Kidney (tissue), 22 donors: Measurements from ENCODE around the gene GSTT2B. TPM values are rescaled to one million over a fixed set of nuclear protein-coding genes. Genes with fewer than 3 reads are reported as not detected.
"Not testable (repeated sequence)": the region's sequence is repeated elsewhere in the genome, so short reads cannot be mapped to it uniquely, and the experiment has no call there.

ENCODE experiments used
- DNase-seq, 5 donors: peaks; one replicate each; pipeline ENCODE4 v3.0.0-alpha.2; 2013 to 2020
- FAIRE-seq: peaks from 2 replicates; lab custom pipeline; 2012; peaks lifted over from hg19 to GRCh38; lab: Jason Lieb, UNC
- H3K27ac ChIP-seq, 2 donors: one replicate each; pipeline ENCODE4 v1.7.0; 2013; ENCODE audit warnings: low read depth in 2 of 2, low read length in 2 of 2, inconsistent platforms in 1 of 2
- H3K27me3 ChIP-seq: one replicate; pipeline ENCODE4 v1.7.1; 2013; ENCODE audit warnings: low read length, inconsistent platforms; ENCODE audit not compliant: control insufficient read depth, insufficient read depth
- H3K36me3 ChIP-seq, 3 donors: one replicate each; pipeline versions ENCODE4 v1.7.0 to v1.7.1; 2013; ENCODE audit warnings: low read length in 3 of 3, control low read depth in 1 of 3, inconsistent platforms in 1 of 3; ENCODE audit not compliant: insufficient read depth in 3 of 3, control insufficient read depth in 2 of 3
- H3K4me1 ChIP-seq, 3 donors: one replicate each; pipeline versions ENCODE4 v1.7.0 to v1.7.1; 2013; ENCODE audit warnings: low read length in 3 of 3, inconsistent platforms in 1 of 3, low read depth in 1 of 3; ENCODE audit not compliant: control insufficient read depth in 2 of 3, insufficient read depth in 2 of 3
- H3K4me3 ChIP-seq, 3 donors: one replicate each; pipeline versions ENCODE4 v1.7.0 to v1.8.1; 2013; ENCODE audit warnings: low read length in 3 of 3, control low read depth in 1 of 3, inconsistent platforms in 1 of 3
- H3K9ac ChIP-seq, 3 donors: one replicate each; pipeline versions ENCODE4 v1.7.0 to v1.7.1; 2013; ENCODE audit warnings: low read length in 3 of 3, control low read depth in 1 of 3, inconsistent platforms in 1 of 3
- H3K9me3 ChIP-seq, 3 donors: one replicate each; pipeline versions ENCODE4 v1.7.0 to v1.7.1; 2013; ENCODE audit warnings: low read length in 3 of 3, control low read depth in 1 of 3, inconsistent platforms in 1 of 3; ENCODE audit not compliant: control insufficient read depth in 2 of 3, insufficient read depth in 1 of 3
- CTCF ChIP-seq: IDR thresholded peaks from 3 replicates; pipeline ENCODE4 v1.5.1; 2012; ENCODE audit warnings: mild to moderate bottlenecking, moderate library complexity, borderline replicate concordance; ENCODE audit not compliant: insufficient read depth; ENCODE audit errors: extremely low read depth
- intact Hi-C: fragments of 100-400 bp; cut with DNase I; formaldehyde crosslinking; loops from one replicate; pipeline ENCODE4 v1.11.1; 2022
- long read RNA-seq, 10 donors: library from polyadenylated mRNA in 1 of 10; unstranded in 1 of 10; transcript quantifications; one replicate each; pipeline ENCODE4 v2.0.0 and lab custom pipeline, GENCODE V29; 2021 to 2026
- polyA plus RNA-seq: library from polyadenylated mRNA; stranded (reverse); fragments of 350-450 nt; fragmentation: Illumina TruSeq; extraction: RNeasy Lipid Tissue Mini Kit (QIAGEN cat#74804); gene quantifications from one replicate; pipeline ENCODE4 v1.2.3, GENCODE V29; 2014; ENCODE audit warnings: low read depth, low replicate concordance; ENCODE audit not compliant: insufficient read depth
- total RNA-seq: library from RNA; stranded (reverse); fragmentation: NEBNext Ultra II Directional; extraction: Animal tissue kit (Norgen Biotek cat#: 25700); gene quantifications from one replicate; pipeline ENCODE4 v1.2.1, GENCODE V29; 2021
- donor health status: control.
- donor health status: control.
- donor health status: control.
- donor health status: control.
- donor health status: control.
- donor health status: DM: yes; HTN: yes; CAD: no.
- donor health status: Normal renal cell carcinoma (clear cell type).

The GSTT2B gene
- total RNA-seq (10.8 TPM), polyA plus RNA-seq (20.6 TPM)
- long read RNA-seq, donor 1, transcript GSTT2B-201 (5 exons, 1,099 nt), result major isoform, 6 of 6 reads
- long read RNA-seq, donor 1, partial matches to known transcripts, result 0 of 6 reads
- long read RNA-seq, donor 1, other reads (novel, unspliced or antisense), result 0 of 6 reads
- long read RNA-seq, donor 2, result 0 reads
- long read RNA-seq, donor 3, transcript GSTT2B-201 (5 exons, 1,099 nt), result major isoform, 7 of 7 reads
- long read RNA-seq, donor 3, partial matches to known transcripts, result 0 of 7 reads
- long read RNA-seq, donor 3, other reads (novel, unspliced or antisense), result 0 of 7 reads
- long read RNA-seq, donor 4, partial matches to known transcripts, result 0 of 1 reads
- long read RNA-seq, donor 4, other reads (novel, unspliced or antisense), result 0 of 1 reads
- long read RNA-seq, donor 5, result 0 reads
- long read RNA-seq, donor 6, transcript GSTT2B-201 (5 exons, 1,099 nt), result major isoform, 6 of 6 reads
- long read RNA-seq, donor 6, partial matches to known transcripts, result 0 of 6 reads
- long read RNA-seq, donor 6, other reads (novel, unspliced or antisense), result 0 of 6 reads
- long read RNA-seq, donor 7, transcript GSTT2B-201 (5 exons, 1,099 nt), result major isoform, 5 of 7 reads
- long read RNA-seq, donor 7, partial matches to known transcripts, result 0 of 7 reads
- long read RNA-seq, donor 7, other reads (novel, unspliced or antisense), result 1 of 7 reads
- long read RNA-seq, donor 8, transcript GSTT2B-201 (5 exons, 1,099 nt), result major isoform, 6 of 8 reads
- long read RNA-seq, donor 8, partial matches to known transcripts, result 0 of 8 reads
- long read RNA-seq, donor 8, other reads (novel, unspliced or antisense), result 0 of 8 reads
- long read RNA-seq, donor 9, transcript GSTT2B-201 (5 exons, 1,099 nt), result major isoform, 7 of 7 reads
- long read RNA-seq, donor 9, partial matches to known transcripts, result 0 of 7 reads
- long read RNA-seq, donor 9, other reads (novel, unspliced or antisense), result 0 of 7 reads
- long read RNA-seq, donor 10, partial matches to known transcripts, result 0 of 3 reads
- long read RNA-seq, donor 10, other reads (novel, unspliced or antisense), result 0 of 3 reads

- peak; percentile 88 for FAIRE-seq
- H3K36me3 ChIP-seq, intact Hi-C loops, H3K9ac ChIP-seq, H3K4me1 ChIP-seq, DNase-seq, H3K27ac ChIP-seq, H3K4me3 ChIP-seq, H3K27me3 ChIP-seq, H3K9me3 ChIP-seq: not testable (repeated sequence)
Observed at GRCh38 chr22:23961084-23961771, at the start of gene GSTT2B. GSTT2B (minus strand) TSS chr22:23961195; CDS start chr22:23961131, 64 bp downstream.

- peaks cover 0 to 5% (median 0%) of the 10 kb centered on the region in 3 donors for H3K4me1 ChIP-seq
- FAIRE-seq (no peak), DNase-seq (no peak)
- no peak overlapping the region for H3K9ac ChIP-seq
- H3K4me3 ChIP-seq, result no peak overlapping the region
- H3K27ac ChIP-seq, result no peak overlapping the region
- intact Hi-C loops, result no loop called here
- no peaks in the 10 kb centered on the region for H3K9me3 ChIP-seq
- no peaks in the 10 kb centered on the region for H3K27me3 ChIP-seq
- H3K36me3 ChIP-seq, result no peaks in the 10 kb centered on the region
- TF ChIP-seq CTCF, result no peak
Observed at GRCh38 chr22:24010018-24010391, 49.0 kb upstream of the GSTT2B start.

GRCh38 chr22:24009227-24010017, 48.4 kb upstream of the GSTT2B start:
- H3K36me3 ChIP-seq, result no peaks in the 10 kb centered on the region
- H3K9me3 ChIP-seq, result no peaks in the 10 kb centered on the region
- TF ChIP-seq CTCF, result no peak
- no peaks in the 10 kb centered on the region for H3K27me3 ChIP-seq
- DNase-seq, result no peak
- FAIRE-seq, result no peak
- H3K4me3 ChIP-seq, result no peak overlapping the region
- intact Hi-C loops, result no loop called here
- peaks cover 0 to 5% (median 0%) of the 10 kb centered on the region in 3 donors for H3K4me1 ChIP-seq
- H3K27ac ChIP-seq, result no peak overlapping the region
- no peak overlapping the region for H3K9ac ChIP-seq
